Activated T-cell treated with anti-CD3 and anti-CD28 coated beads for 1 hour (primary cell): ENCODE results near the gene GOLGA8F.
"Not testable (repeated sequence)": the region's sequence is repeated elsewhere in the genome, so short reads cannot be mapped to it uniquely, and the experiment has no call there.

ENCODE experiments used
- DNase-seq: peaks from one replicate; pipeline ENCODE4 v3.0.0-alpha.2; 2020; ENCODE audit warnings: low read depth

The GOLGA8F gene

GRCh38 chr15:28378364-28378763 is at the start of gene GOLGA8F:
GOLGA8F (plus strand) TSS chr15:28378664; CDS start chr15:28378762, 98 bp downstream.
- not testable (repeated sequence) for DNase-seq

DNA sequence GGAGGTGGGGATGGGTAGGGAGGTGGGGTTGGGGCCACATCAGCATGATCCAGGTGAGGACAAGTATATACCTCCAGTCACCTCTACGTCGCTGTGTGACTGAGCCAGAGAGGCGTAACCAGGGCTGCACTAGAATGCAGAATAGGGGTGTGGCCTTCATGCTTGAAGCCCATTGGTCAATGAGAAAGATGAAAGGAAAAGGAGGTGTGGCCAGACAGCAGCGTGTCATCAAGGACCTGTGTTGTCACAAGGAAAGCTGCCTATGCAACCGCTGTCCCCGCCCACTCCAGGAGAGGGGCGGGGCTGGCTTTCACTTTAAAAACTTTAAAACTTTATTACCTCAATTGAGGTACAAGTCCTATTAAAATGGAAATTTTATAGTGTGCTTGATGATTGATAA is 20.5 kb upstream of the GOLGA8F start, which contains the start of gene GOLGA6L24:
Gene GOLGA6L24, minus strand, starts transcription at position 101 of the 400 bp plus-strand sequence. Its CDS starts 61 bp downstream, at position 40.
- DNase-seq = not testable (repeated sequence)

GRCh38 chr15:28365502-28365901 is 13.0 kb upstream of the GOLGA8F start:
- DNase-seq = not testable (repeated sequence)

DNA sequence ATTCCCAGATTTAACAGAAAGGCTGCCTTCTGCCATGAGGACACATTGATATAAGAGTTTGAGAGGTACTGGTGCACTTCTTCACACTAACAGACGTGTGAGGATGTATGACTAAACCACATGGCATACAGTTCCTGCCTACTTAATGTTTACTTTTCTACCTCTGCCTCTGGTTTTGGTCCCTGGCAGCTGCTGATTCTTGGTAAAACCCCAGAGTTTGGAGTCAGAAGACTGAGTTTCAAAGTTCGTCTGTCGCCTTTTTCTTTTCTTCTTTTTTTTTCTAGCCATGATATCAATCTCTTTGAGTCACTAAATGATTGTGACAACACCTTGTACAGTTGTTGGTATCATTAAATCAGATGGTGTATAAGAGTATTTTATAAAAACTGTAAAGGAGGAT is 1.6 kb downstream of the GOLGA8F start:
- DNase-seq = not testable (repeated sequence)

DNA sequence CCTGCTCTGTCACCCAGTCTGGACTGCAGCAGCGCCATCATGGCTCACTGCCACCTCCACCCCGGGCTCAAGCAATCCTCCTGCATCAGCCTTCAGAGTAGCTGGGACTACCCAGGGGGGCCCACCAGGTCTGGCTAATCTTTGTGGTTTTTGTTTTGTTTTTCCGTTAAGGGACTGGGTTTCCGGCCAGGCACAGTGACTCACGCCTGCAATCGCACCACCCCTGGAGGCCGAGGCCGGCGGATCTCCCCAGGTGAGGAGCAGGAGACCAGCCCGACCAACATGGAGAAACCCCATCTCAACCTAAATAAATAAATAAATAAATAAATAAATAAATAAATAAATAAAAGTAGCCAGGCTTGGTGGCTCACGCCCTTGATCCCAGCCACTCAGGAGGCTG is 17.6 kb downstream of the GOLGA8F start:
- DNase-seq = not testable (repeated sequence)

- not testable (repeated sequence) for DNase-seq
Measured at GRCh38 chr15:28402774-28403435, 24.4 kb downstream of the GOLGA8F start.

- DNase-seq = not testable (repeated sequence)
Measured at GRCh38 chr15:28420470-28420869, 42.0 kb downstream of the GOLGA8F start.

GRCh38 chr15:28435594-28435993 is 57.1 kb downstream of the GOLGA8F start:
- DNase-seq = not testable (repeated sequence)
